ENCODE data around the gene RFXAP. TPM values are rescaled to one million over a fixed set of nuclear protein-coding genes. Genes with fewer than 3 reads are reported as not detected.

The RFXAP gene
- total RNA-seq, 1 donor = 2.6 TPM

- no peak for DNase-seq (ENCODE audit: low read depth)
- TF ChIP-seq CTCF (IDR thresholded peaks at IDR 0.05; ENCODE audit: insufficient read depth, low read depth, low read length) = no peak
- H3K4me3 ChIP-seq (ENCODE audit: low read depth, low read length) = no peak overlapping the region
Measured at GRCh38 chr13:36829753-36830152, 10.7 kb downstream of the RFXAP start.

- TF ChIP-seq CTCF (IDR thresholded peaks at IDR 0.05; ENCODE audit: insufficient read depth, low read depth, low read length) = no peak
- no peak for DNase-seq (ENCODE audit: low read depth)
Measured at GRCh38 chr13:36831291-36831690, 12.3 kb downstream of the RFXAP start.

GRCh38 chr13:36834299-36834698 lies 15.3 kb downstream of the RFXAP start:
- TF ChIP-seq CTCF (IDR thresholded peaks at IDR 0.05; ENCODE audit: insufficient read depth, low read depth, low read length) = no peak
- H3K4me3 ChIP-seq (ENCODE audit: low read depth, low read length) = no peak overlapping the region
- no peak for DNase-seq (ENCODE audit: low read depth)

More at GRCh38 chr13:36831291-36831690, 12.3 kb downstream of the RFXAP start:
- no peak overlapping the region for H3K4me3 ChIP-seq (ENCODE audit: low read depth, low read length)

DNA sequence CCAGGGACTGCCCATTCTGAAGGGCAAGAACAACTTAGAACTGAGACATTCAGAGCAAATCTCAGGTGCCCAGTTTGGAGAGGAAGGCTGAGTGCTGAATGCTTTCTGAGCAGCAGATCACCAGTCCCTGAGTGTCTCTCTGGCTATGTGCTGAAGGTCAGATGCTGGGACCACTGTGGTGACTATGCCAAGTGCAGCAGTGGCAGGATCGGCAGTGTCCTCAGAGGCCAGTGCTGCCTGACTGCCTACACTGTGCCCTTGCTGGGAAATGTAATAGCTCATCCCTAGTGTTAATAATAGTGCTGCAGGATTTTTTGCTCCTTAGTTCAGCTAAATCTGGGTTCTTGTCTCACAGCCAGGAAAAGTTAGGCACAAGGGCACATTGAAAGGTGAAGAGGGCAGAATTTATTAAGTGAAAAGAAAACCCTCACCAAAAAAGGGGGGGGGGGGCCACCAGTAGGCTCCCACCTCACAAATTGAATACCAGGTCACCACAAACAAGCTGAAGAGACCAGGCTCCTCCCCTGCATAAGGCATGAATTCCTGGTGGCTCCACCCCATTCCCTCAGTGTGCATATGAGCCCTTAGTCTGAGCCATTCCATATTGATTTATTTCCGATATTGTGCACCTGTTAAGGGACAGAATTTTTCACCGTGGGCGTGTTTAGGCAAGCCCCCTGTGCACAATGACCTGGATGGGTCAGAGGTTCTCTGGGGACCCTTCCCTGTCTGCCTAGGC lies 18.5 kb downstream of the RFXAP start:
- H3K4me3 ChIP-seq (ENCODE audit: low read depth, low read length) = no peak overlapping the region
- DNase-seq (ENCODE audit: low read depth) = no peak
- no peak for TF ChIP-seq CTCF (IDR thresholded peaks at IDR 0.05; ENCODE audit: insufficient read depth, low read depth, low read length)

DNA sequence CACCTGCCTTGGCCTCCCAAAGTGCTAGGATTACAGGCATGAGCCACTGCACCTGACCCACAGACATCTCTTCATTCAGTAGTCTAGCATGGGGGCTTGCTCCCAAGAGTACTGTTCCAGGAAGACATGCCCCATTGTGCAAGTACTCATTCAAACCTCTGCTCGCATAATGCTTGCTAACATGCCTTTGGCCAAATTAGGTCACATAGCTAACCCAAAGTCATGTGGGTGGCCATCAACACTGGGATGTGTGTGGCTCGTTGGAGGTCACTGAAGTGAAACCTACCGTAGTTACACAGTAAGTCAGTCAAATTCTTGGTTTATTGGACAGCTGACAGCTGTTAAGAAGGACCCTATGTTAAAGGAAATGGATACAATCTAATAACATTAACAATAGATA lies 20.3 kb downstream of the RFXAP start:
- H3K4me3 ChIP-seq (ENCODE audit: low read depth, low read length) = no peak overlapping the region
- DNase-seq (ENCODE audit: low read depth) = no peak
- no peak for TF ChIP-seq CTCF (IDR thresholded peaks at IDR 0.05; ENCODE audit: insufficient read depth, low read depth, low read length)

- H3K4me3 ChIP-seq (ENCODE audit: low read depth, low read length) = peak overlapping the region; percentile 10
- TF ChIP-seq CTCF (IDR thresholded peaks at IDR 0.05; ENCODE audit: insufficient read depth, low read depth, low read length) = no peak
- DNase-seq (ENCODE audit: low read depth) = no peak
Measured at GRCh38 chr13:36839981-36840380, 21.0 kb downstream of the RFXAP start.
